ENCODE measurements around the gene SGMS2.
"Not testable (repeated sequence)": the region's sequence is repeated elsewhere in the genome, so short reads cannot be mapped to it uniquely, and the experiment has no call there.

Gene SGMS2

DNA sequence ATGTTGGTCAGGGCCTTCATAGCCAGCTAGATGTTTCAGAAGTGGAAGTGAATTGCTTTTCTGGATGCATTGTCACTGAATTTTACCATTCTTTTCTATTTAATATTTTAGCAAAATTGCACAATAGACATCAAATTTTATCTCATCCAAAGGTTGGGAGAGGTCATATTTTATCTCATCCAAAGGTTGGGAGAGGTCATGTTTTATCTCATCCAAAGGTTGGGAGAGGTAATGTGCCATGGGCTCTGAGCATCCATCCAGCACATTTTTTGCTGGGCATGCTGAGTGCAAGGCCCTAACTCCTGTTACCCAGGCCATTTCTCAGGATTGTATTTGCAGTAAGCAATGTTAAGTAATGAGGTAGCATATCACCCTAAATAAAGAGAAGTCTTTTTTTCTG lies 91.9 kb downstream of the SGMS2 start:
- no peak for DNase-seq

DNA sequence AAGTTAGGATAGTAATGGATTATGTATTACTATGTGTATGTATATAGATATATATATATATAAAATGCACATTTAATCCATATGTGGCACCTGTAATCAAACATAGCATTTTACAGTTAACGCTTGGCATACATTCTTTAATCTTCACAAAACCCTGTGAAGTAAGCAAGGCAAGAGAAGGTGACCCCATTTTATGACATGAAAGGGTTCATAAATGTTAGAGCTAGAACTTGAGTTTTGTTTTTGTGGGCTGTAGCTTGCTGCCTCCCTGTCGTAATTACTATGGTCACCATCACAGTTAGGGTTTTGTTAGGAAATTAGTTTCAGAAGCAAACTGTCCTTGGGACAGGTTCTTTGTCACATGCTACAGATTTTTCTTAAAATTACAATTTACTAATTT lies 92.8 kb downstream of the SGMS2 start:
- no peak for DNase-seq

- no peak for DNase-seq
Observed at GRCh38 chr4:107922486-107923473, 98.0 kb downstream of the SGMS2 start.

- DNase-seq: not testable (repeated sequence)
Observed at GRCh38 chr4:107925713-107926112, 101.0 kb downstream of the SGMS2 start.

- not testable (repeated sequence) for DNase-seq
Observed at GRCh38 chr4:107926875-107927274, 102.1 kb downstream of the SGMS2 start.

- peak; percentile 86 for DNase-seq
Observed at GRCh38 chr4:107930821-107931774, 106.4 kb downstream of the SGMS2 start, which contains the start of gene CYP2U1. Gene CYP2U1 (plus strand): TSS chr4:107931549. CDS start chr4:107931644, 95 bp downstream.

DNA sequence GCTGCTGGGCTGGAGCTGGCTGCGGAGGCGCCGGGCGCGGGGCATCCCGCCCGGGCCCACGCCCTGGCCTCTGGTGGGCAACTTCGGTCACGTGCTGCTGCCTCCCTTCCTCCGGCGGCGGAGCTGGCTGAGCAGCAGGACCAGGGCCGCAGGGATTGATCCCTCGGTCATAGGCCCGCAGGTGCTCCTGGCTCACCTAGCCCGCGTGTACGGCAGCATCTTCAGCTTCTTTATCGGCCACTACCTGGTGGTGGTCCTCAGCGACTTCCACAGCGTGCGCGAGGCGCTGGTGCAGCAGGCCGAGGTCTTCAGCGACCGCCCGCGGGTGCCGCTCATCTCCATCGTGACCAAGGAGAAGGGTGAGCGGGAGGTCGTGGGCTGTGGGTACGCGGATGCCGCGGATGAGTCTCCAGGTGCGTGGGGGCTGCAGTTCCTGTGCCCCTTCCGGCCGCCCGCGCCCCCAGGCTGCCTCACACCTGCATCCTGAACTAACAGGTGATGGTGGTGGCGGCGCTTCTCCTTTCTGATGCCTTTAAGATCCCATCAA lies 107.1 kb downstream of the SGMS2 start:
- DNase-seq: no peak

DNA sequence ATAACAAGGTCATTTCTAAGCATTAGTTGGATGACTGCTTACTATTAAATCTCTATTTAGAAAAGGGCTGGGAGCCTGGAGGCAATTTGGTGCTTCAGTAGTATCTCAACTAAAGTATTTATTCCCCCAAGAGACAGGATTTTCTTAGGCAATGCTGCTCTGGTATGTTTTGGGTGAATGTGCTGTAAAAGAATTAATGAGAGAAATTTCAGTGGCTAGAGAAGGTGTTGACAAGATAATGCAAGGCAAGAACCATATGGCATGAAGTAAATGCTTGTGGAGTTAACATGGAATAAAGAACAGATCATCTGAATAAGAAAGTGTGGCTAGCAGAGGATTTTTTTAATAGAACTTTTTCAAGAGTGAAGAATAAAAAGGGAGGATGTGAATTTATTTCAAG lies 110.5 kb downstream of the SGMS2 start:
- DNase-seq: no peak

DNA sequence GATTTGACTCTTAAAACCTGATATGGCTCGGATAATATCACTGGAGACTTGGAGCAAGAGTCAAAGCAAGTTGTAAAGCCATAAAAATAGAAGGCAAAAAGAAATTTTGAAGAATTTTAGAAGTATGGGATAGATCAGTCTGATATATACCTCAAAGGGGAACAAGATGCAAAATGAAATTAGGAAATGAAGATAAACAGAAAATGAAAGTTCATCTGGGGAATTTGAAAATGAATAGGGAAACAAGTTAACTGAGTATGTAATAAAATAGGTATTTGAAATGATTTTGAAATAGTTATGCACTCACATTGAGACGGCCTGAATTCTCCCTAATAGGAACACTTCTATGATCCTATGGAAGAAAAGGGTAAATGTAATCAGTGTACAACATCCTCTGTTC lies 112.3 kb downstream of the SGMS2 start:
- DNase-seq: no peak

- peak; percentile 34 for DNase-seq
Observed at GRCh38 chr4:107939307-107939706, 114.6 kb downstream of the SGMS2 start.

GRCh38 chr4:107945809-107946208 lies 121.1 kb downstream of the SGMS2 start:
- DNase-seq: no peak

- peak; percentile 14 for DNase-seq
Observed at GRCh38 chr4:107950746-107951540, 126.2 kb downstream of the SGMS2 start.

- DNase-seq: peak; percentile 85
Observed at GRCh38 chr4:107951551-107951950, 126.8 kb downstream of the SGMS2 start.

GRCh38 chr4:107956011-107956410 lies 131.3 kb downstream of the SGMS2 start:
- DNase-seq: no peak

Measured in EL (cell line).